NCI-H1048 (cell line): Measurements from ENCODE around the gene ZKSCAN8.

Experiments
- DNase-seq: peaks from one replicate; lab custom pipeline; 2025; lab: John Stamatoyannopoulos, UW

Gene ZKSCAN8

DNA sequence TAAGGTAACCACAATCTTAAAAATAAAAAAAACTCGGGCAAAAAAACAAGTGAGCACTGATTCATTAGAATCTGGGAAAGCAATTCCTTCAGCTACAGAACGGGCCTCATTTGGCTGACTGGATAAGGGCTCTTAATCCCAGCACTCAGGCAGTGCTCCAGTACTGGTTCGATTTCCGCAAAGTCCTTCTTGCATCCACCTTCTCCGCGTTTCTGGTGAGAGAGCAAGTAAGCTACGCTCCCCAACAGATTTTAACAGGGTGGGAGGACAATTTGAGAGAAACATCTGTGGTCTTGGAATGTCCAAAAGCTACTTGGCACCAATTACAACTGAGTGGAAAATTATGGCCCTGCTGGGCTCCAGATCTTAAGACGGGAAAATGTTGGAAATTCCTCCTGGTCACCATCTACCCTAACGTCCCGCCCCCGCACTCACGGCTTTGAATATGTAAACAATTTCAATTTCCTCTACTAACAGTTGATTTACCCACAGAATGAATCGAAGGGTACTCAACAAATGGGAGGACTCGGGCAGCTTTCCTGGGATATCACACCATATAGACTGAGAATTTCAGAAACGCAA is 65.3 kb downstream of the ZKSCAN8 start:
- DNase-seq = no peak

DNA sequence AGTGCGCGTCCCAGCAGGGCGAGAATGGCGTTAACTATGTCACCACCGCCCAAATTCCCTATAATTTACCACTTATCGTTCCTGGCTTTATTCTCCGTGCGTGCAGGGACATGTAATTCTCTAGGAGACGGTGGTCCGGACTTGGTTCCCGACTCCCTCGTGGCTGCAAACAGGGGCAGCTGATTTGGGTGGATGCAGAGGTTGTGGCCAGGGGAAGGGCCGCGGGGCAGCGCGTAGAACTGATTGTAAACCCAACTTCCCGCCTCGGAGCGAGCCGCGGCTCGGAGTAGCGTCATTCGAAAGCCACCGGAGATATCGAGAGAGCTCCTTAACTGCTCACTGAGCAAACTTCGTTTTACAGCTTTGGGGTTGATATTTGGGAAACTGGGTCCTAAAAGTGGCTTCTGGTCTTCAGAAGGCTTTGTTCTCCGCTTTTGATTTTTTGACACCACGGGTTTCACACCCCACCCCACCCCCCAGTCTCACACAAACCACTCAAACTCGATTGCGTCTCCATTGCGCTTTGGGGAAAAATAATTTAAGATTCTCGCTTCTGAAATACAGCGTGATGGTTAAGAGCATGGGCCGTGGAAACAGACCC is 65.9 kb downstream of the ZKSCAN8 start:
- DNase-seq = no peak

DNA sequence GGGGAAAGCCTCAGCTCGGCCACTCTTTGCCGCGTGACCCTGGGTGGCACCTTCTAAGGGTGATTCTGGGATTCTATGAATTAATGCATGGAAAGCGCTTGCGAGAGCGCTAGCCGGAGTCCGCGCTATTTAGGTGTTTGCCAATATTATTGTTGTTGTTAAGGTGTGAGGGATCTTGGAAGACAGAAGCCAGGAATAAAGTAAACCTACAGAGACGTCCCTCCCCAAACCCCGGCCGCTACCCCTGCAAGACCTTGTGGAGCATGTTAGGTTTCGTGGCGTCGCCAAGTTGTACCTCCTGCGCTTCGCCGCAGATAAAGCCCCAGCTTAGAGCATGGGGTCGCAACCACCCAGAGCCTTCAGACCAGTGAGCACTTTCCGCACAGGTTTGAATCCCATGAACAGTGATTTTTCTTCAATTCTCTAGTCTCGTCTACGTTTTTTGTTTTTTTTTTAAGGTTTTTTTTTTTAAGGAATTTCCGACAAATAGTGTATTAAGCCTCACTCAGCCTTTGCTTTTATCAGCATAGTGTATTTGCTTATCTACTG is 66.5 kb downstream of the ZKSCAN8 start:
- no peak for DNase-seq
